ENCODE measurements around the gene GNLY. TPM values are rescaled to one million over a fixed set of nuclear protein-coding genes. Genes with fewer than 3 reads are reported as not detected.

The GNLY gene
- total and polyA plus RNA-seq, 5 experiments from 2014 or later, result 5.3 to 1,108 (median 21.0) TPM

DNA sequence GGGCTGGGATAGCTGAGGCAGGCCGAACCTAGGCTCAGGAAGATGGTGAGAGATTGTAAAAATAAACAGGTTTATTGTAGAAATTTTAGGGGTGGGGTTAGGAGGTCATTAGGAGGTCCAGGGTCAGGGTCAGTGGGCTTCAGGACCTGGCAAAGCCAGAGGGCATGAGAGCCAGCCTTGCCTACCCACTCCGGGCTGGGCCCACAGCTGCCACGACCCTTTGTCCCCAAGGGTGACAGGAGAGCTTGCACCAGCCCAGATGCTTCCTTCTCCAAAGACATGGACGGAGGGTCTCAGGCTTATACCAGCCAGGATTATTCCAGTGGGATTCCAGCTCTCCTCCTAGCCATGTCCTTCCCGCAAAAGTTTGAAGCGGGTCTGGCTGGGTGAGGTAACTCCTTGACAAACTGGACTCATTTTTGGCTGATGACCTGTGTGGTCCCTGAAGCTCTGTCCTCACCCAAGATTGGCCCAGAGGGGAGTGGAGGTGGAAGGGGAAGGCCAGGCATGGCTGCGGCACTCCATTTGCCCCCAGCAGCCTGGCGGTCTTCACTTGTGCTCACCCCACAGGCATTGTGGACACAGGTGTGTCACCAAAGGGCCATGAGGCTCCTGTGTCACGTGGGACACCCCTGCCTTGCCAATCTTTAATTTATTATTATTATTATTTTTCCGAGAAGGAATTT lies 35.8 kb downstream of the GNLY start:
- no peak for DNase-seq
- Mint-ChIP-seq H3K36me3 (no peaks in the 10 kb centered on the region), H3K27me3 (peaks cover 3 to 9% (median 4%) of the 10 kb centered on the region in 5 donors), H3K4me3 (no peak overlapping the region), H3K9me3 (no peaks in the 10 kb centered on the region), H3K4me1 (peaks cover 0 to 6% (median 4%) of the 10 kb centered on the region in 4 donors), H3K27ac (no peak overlapping the region)
- POLR2A ChIA-PET, result no interaction called here
- ATAC-seq, result no peak

DNA sequence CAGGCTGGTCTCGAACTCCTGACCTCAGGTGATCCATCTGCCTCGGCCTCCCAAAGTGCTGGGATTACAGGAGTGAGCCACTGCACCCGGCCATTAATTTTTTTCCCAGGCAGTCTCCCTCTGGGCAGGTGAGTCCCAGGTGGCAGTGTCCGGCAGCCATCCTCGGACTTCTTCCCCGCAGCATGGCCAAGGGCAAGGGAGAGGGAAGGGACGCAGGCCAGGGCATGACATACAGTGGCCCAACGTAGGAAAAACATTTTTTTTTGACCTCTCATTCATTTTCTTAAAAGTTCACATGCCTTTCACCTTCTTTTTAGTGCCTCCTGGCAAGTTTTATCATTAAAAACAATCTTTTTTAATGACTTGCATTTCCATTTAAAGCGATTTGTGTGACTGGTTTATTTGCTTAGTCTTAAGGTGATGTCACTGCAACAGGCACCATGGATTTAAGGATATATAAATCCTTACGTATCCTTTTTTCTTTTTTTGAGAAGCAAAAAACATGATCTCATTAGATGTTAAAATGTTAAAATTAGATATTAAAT lies 36.6 kb downstream of the GNLY start:
- POLR2A ChIA-PET, result no interaction called here
- no peaks in the 10 kb centered on the region for H3K36me3 Mint-ChIP-seq

DNA sequence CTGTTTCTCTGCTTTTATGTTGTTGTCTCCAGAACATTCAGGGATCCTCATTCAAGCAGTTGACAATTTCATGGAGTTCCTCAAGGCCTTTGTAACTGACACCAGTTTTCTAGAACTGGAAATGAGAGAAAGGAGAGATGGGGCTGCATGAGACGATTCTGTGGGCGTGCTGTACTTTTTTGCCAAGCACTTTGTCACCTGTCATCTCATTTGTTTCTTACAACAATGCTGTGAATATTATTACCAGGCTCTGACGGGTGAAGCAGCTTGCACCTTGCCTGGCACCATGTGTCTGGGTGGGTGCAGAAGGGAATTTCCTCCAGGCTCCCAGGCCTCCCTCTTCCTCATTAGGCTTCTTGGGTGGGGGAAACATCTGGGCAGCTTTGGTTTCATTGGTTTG lies 37.4 kb downstream of the GNLY start:
- no peak for ATAC-seq

More for the DNA sequence above, 36.6 kb downstream of the GNLY start:
- no peaks in the 10 kb centered on the region for H3K9me3 Mint-ChIP-seq
- peaks cover 2 to 9% (median 5%) of the 10 kb centered on the region in 5 donors for H3K27me3 Mint-ChIP-seq
- H3K27ac Mint-ChIP-seq, result no peak overlapping the region
- no peak overlapping the region for H3K4me3 Mint-ChIP-seq
- peaks cover 0 to 6% (median 4%) of the 10 kb centered on the region in 4 donors for H3K4me1 Mint-ChIP-seq
- ATAC-seq, result no peak
- no peak for DNase-seq

GRCh38 chr2:85732467-85733120 lies 38.4 kb downstream of the GNLY start:
- POLR2A ChIA-PET, result interaction anchor here (0.7 kb wide), 1 partner anchor 115 kb away, joined by 3 read pairs; no protein-coding TSS in a partner anchor
- Mint-ChIP-seq H3K36me3 (no peaks in the 10 kb centered on the region), H3K27ac (peak overlapping the region in 1 of 10 donors; percentile 56), H3K4me3 (no peak overlapping the region), H3K9me3 (no peaks in the 10 kb centered on the region), H3K27me3 (peaks cover 2 to 12% (median 6%) of the 10 kb centered on the region in 5 donors), H3K4me1 (peaks cover 0 to 6% (median 4%) of the 10 kb centered on the region in 4 donors)
- DNase-seq (no peak), ATAC-seq (no peak)

More for the DNA sequence above, 37.4 kb downstream of the GNLY start:
- no peaks in the 10 kb centered on the region for H3K36me3 Mint-ChIP-seq
- peaks cover 2 to 9% (median 6%) of the 10 kb centered on the region in 5 donors for H3K27me3 Mint-ChIP-seq
- DNase-seq, result no peak
- H3K4me1 Mint-ChIP-seq, result peaks cover 0 to 6% (median 4%) of the 10 kb centered on the region in 4 donors
- no peak overlapping the region for H3K27ac Mint-ChIP-seq
- H3K9me3 Mint-ChIP-seq, result no peaks in the 10 kb centered on the region
- H3K4me3 Mint-ChIP-seq, result no peak overlapping the region
- POLR2A ChIA-PET, result interaction anchor here (0.7 kb wide), 1 partner anchor 116 kb away, joined by 3 read pairs; no protein-coding TSS in a partner anchor

GRCh38 chr2:85733121-85733960 lies 39.2 kb downstream of the GNLY start:
- H3K4me3 Mint-ChIP-seq, result no peak overlapping the region
- no peak for DNase-seq
- no peaks in the 10 kb centered on the region for H3K36me3 Mint-ChIP-seq
- no peak for ATAC-seq
- peak overlapping the region in 1 of 10 donors; percentile 56 for H3K27ac Mint-ChIP-seq
- H3K27me3 Mint-ChIP-seq, result peaks cover 2 to 12% (median 6%) of the 10 kb centered on the region in 5 donors
- peaks cover 0 to 6% (median 4%) of the 10 kb centered on the region in 4 donors for H3K4me1 Mint-ChIP-seq
- POLR2A ChIA-PET, result no interaction called here
- H3K9me3 Mint-ChIP-seq, result no peaks in the 10 kb centered on the region

DNA sequence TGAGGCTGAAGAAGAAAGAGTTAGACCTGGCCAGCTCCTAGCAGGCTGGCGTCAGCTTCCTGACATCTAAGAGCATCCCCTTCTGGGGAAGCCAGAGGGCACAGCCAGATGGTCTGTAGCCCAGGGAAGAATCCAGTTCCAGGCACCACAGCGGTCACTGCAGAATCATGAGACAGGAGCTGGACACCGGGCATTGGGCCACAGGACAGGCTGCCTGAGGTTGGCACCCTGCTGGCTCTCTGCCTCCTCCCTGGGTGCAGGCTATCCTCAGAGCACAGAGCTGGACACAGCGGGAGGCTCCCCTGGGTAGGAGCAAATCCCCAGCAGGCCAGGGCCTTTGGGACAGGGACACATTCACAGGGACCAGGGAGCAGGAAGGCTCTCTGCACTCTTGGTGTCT lies 39.9 kb downstream of the GNLY start:
- no peak overlapping the region for H3K4me3 Mint-ChIP-seq

GRCh38 chr2:85734942-85735608 lies 40.9 kb downstream of the GNLY start:
- peaks cover 0 to 12% (median 2%) of the 10 kb centered on the region in 5 donors for H3K27me3 Mint-ChIP-seq
- POLR2A ChIA-PET, result no interaction called here
- H3K36me3 Mint-ChIP-seq, result no peaks in the 10 kb centered on the region
- H3K4me1 Mint-ChIP-seq, result no peaks in the 10 kb centered on the region
- no peak overlapping the region for H3K4me3 Mint-ChIP-seq
- no peak overlapping the region for H3K27ac Mint-ChIP-seq
- DNase-seq (no peak), ATAC-seq (no peak)
- no peaks in the 10 kb centered on the region for H3K9me3 Mint-ChIP-seq

More for the DNA sequence above, 39.9 kb downstream of the GNLY start:
- no peak for DNase-seq
- Mint-ChIP-seq H3K36me3 (no peaks in the 10 kb centered on the region), H3K27me3 (peaks cover 2 to 12% (median 4%) of the 10 kb centered on the region in 5 donors), H3K9me3 (no peaks in the 10 kb centered on the region), H3K27ac (no peak overlapping the region), H3K4me1 (peaks cover 0 to 3% (median 2%) of the 10 kb centered on the region in 4 donors)
- POLR2A ChIA-PET, result no interaction called here
- ATAC-seq, result no peak

DNA sequence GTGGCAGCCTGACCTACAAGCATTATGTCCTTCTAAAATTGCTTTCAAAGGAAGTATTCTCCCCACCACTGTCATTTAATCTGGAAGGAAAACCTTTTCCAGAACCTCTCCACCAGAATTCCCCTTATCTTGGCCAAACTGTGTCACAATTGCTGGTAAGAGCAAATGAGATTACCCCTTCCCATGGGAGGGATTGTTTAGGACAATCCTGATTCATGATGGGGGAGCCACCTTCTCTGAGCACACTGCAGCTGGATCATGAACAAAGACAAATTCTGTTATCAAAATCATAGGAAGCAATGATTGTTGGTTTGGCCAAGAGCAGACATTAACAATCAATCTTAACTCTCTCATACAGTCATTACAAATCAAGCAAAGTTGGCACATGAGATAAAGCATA lies 41.5 kb downstream of the GNLY start:
- POLR2A ChIA-PET, result no interaction called here
- H3K4me3 Mint-ChIP-seq, result no peak overlapping the region
- no peak overlapping the region for H3K27ac Mint-ChIP-seq
- no peaks in the 10 kb centered on the region for H3K4me1 Mint-ChIP-seq
- DNase-seq (no peak), ATAC-seq (no peak)
- peaks cover 0 to 12% (median 2%) of the 10 kb centered on the region in 5 donors for H3K27me3 Mint-ChIP-seq
- H3K9me3 Mint-ChIP-seq, result no peaks in the 10 kb centered on the region
- no peaks in the 10 kb centered on the region for H3K36me3 Mint-ChIP-seq

GRCh38 chr2:85736456-85737355 lies 42.5 kb downstream of the GNLY start:
- no peaks in the 10 kb centered on the region for H3K4me1 Mint-ChIP-seq
- H3K36me3 Mint-ChIP-seq, result no peaks in the 10 kb centered on the region
- DNase-seq (no peak), ATAC-seq (no peak)
- POLR2A ChIA-PET, result no interaction called here
- peaks cover 2 to 16% (median 6%) of the 10 kb centered on the region in 5 donors for H3K27me3 Mint-ChIP-seq
- no peak overlapping the region for H3K4me3 Mint-ChIP-seq
- H3K27ac Mint-ChIP-seq, result no peak overlapping the region
- no peaks in the 10 kb centered on the region for H3K9me3 Mint-ChIP-seq

- Mint-ChIP-seq H3K36me3 (no peaks in the 10 kb centered on the region), H3K27ac (no peak overlapping the region), H3K4me3 (no peak overlapping the region), H3K4me1 (no peaks in the 10 kb centered on the region), H3K27me3 (peaks cover 4 to 20% (median 14%) of the 10 kb centered on the region in 5 donors), H3K9me3 (no peaks in the 10 kb centered on the region)
- ATAC-seq (no peak), DNase-seq (no peak)
- POLR2A ChIA-PET, result no interaction called here
Observed at GRCh38 chr2:85737481-85737880, 43.3 kb downstream of the GNLY start.

DNA sequence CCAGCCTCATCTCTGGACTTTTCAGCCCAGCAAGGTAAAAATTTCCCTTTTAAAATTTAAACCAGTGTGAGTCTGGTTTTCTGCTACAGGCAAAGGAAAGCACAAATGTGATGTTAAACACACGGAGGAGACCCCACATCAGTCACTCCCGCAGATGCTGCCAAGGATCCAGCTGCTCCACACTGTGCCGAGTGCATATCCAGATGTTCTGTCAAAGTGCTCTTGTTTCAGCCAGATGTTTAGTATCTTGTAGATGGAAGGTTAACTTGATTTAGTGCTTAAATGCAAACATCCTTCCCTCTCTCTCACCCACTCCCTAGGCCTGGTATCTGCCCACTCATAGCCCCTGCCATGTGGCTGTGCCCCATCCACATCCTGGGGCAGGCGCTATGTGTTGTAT lies 43.8 kb downstream of the GNLY start:
- DNase-seq (no peak), ATAC-seq (no peak)
- H3K27ac Mint-ChIP-seq, result no peak overlapping the region
- H3K4me3 Mint-ChIP-seq, result no peak overlapping the region
- no peaks in the 10 kb centered on the region for H3K36me3 Mint-ChIP-seq
- peaks cover 8 to 25% (median 19%) of the 10 kb centered on the region in 5 donors for H3K27me3 Mint-ChIP-seq
- peaks cover 0 to 3% (median 0%) of the 10 kb centered on the region in 4 donors for H3K4me1 Mint-ChIP-seq
- POLR2A ChIA-PET, result no interaction called here
- no peaks in the 10 kb centered on the region for H3K9me3 Mint-ChIP-seq
